VCaP (cell line): ENCODE results near the gene ZDHHC11.

Experiments
- H3K27ac ChIP-seq: fragments of 450-650 bp; 2 replicates; pipeline ENCODE4 v1.5.1; 2017
- CTCF ChIP-seq: fragments of 450-650 bp; conservative IDR thresholded peaks from 2 replicates; pipeline ENCODE4 v1.5.1; 2017; ENCODE audit warnings: mild to moderate bottlenecking, moderate library complexity

ZDHHC11 gene

GRCh38 chr5:875931-876330 lies 25.1 kb upstream of the ZDHHC11 start:
- TF ChIP-seq CTCF = no peak
- H3K27ac ChIP-seq = no peak overlapping the region

GRCh38 chr5:873328-873727 lies 22.5 kb upstream of the ZDHHC11 start:
- H3K27ac ChIP-seq = no peak overlapping the region
- TF ChIP-seq CTCF = no peak

GRCh38 chr5:872301-872700 lies 21.5 kb upstream of the ZDHHC11 start:
- TF ChIP-seq CTCF = no peak
- H3K27ac ChIP-seq = no peak overlapping the region

GRCh38 chr5:871596-872298 lies 21.0 kb upstream of the ZDHHC11 start:
- no peak overlapping the region for H3K27ac ChIP-seq
- TF ChIP-seq CTCF = no peak

GRCh38 chr5:870956-871355 lies 20.2 kb upstream of the ZDHHC11 start:
- no peak for TF ChIP-seq CTCF
- no peak overlapping the region for H3K27ac ChIP-seq

GRCh38 chr5:868428-869135 lies 17.8 kb upstream of the ZDHHC11 start:
- no peak overlapping the region for H3K27ac ChIP-seq
- TF ChIP-seq CTCF = no peak

GRCh38 chr5:867300-867870 lies 16.6 kb upstream of the ZDHHC11 start:
- no peak overlapping the region for H3K27ac ChIP-seq
- TF ChIP-seq CTCF = no peak
